GM18873 (cell line): Measurements from ENCODE around the gene FAM240B.

ENCODE experiments used
- ATAC-seq: cut with Tn5 transposase; IDR thresholded peaks from one replicate; pipeline ENCODE4 v1.9.1; 2021; ENCODE audit warnings: mild to moderate bottlenecking, moderate library complexity, moderate number of reproducible peaks; ENCODE audit not compliant: unreplicated experiment, low FRiP score

FAM240B gene

DNA sequence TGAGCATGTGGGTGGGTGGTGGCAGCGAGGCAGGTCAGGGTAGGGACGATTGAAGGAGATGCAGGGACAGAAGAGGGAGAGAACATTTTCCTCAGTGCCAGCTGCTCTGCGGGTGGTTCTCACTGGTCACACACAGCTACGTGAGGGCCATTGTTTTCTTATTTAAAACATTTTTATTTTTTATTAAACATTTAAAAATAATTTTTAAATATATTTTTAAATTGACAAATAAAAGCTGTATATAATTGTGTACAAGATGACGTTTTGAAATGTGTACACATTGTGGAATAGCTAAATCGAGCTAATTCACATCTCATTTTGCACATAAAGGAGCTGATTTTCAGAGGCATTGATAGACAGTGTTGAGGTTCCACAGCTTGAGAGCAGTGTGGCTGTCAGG, 14.0 kb downstream of the FAM240B start:
- ATAC-seq = no peak

DNA sequence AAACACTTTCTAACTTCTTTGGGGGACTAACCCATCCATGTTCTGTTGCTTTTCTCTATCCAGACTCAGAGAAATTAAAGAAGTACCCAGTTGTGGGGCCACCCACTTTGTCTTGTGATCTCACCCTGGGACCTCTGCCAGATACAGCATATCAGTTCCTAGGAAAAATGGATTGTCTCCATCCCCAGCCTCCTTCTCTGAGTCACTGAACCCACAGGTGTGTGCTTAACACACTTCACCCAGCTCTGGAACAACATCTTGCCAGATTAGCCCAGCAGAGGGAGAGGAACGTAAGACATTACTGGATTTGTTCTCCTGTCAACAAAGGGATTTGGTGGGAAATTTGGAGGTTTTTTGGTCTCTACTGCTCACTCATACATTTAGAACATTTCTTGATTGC, 19.2 kb downstream of the FAM240B start:
- ATAC-seq = no peak

DNA sequence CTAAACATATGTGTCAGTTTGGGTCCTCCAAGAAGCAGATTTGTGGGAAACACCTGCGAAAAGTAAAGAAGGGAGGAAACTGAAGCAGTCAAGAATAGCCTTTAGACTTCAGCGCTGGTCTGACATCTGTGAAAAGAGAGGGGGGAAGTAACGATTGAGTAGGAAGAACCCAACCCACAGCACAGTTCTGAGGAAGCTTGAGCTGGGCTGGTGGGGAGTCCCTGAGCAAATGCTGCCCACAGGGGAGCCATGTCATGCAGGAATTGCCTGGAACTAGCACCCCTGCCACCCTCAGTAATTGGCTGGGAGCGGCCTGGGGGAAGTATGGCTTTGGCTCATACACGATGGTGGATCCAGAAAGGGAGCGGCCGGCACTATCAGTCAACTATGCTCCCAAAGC, 20.6 kb downstream of the FAM240B start:
- ATAC-seq = no peak

DNA sequence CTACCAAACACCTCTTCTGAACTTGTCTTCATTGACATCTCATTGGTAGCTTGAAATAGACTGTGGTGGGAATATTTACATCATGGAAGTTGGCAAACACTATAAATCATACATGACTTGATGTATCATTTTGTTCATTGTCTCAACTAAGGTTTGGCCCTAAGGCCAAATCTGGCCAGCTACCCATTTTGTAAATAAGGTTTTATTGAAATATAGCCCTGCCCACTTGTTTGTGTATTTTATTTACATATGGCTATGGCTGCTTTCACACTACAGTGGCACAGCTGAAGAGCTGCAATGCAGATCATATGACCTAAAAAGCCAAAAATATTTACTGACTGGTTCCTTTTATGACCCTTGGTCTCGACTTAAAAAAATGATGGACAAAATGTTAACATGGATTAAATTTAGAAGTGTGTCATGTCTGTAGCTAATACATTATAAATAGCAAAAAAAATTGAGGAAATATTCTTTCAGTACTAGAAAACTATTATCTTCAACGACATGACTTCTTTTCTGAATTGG, 22.1 kb downstream of the FAM240B start:
- no peak for ATAC-seq

DNA sequence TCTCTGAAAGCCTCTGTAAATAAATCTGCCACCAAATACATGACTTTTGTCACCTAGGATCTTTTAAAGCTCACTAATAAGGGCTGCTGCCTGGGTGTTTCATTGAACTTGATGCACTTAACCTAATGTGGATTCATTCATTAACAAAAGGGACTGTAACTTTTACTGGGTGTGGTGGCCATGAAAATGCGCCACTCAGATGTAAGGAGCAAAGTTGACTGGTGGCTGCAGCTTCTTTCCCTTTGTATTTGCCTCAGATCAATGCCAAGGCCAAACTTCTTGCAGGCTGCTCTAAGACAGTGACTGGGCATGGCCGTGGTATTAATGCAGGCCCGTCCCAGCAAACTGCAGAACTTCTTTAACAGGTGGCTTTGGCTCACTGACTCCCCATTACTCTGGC, 22.9 kb downstream of the FAM240B start:
- ATAC-seq = no peak

DNA sequence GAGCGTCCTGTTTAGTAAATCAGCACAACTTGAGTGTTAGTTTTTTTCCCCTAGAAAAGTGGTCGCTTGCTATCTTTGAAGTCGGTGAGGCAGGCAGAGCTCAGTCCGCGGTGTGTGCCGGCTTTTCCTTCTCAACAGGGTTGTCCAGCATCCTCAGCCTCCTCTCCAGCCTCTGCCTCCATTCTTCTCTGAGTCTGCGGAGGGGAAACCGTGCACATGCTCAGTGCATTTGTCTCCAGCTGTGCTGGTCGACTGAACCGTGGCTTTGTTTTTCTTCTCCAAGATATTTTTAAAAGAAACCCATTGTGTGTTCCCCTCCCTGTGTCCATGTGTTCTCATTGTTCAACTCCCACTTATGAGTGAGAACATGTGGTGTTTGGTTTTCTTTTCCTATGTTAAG, 25.3 kb downstream of the FAM240B start:
- no peak for ATAC-seq

DNA sequence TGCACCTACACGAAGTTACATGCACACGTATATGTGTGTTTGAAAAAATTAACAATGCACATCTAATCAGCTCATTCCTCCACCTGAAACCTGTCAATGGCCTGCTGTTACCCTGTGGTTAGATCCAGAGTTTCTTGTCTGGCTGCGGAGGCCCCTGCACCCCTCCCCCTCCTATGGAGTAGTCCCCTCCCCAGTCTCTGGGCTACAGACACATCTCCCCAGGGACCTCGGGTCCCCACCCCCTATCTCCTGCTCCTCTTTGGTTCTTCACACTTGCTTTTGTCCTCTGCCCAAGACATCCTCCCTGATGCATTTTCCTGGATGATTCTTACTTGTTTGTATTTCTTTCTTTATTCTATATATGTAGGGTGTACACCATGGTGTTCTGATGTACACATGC, 27.2 kb downstream of the FAM240B start:
- ATAC-seq = no peak

DNA sequence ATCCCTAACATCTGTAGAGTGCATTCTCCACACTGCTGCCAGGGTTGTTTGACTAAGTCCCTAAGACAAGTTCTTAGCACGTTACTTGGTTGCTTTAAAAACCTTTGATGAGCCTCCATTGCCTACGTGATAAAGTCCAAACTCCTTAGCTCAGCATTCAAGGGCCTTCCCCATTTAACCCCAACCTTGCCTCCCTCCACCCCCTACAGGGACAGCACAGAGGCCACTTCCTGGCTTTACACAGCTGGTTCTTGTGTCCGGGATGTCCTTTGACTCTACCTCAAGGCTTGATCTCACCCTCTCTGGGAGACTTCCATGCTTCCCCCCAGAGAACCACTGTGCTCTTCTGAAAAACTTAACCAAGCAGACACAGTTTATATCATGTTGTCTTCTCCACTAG, 29.4 kb downstream of the FAM240B start:
- ATAC-seq = no peak

DNA sequence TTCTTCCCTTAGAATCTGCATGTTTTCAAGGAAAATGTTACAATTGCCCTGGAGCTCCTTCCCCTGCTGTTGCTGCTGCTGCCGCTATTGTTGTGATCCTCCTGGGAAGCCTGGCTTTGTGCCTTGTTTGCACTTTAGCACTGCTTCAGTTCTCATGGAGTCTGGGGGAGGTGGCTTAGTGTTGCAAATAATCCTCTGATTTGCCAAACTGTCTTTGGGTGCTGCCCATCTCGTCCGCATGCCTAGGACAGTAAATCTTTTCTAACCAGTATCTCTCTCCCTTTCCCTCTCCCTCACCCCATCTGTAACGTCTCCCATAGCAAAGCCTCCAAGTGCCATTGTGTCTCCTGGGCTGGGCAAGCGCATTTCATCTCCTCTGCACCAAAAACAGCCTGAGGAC, 30.3 kb downstream of the FAM240B start:
- ATAC-seq = no peak

DNA sequence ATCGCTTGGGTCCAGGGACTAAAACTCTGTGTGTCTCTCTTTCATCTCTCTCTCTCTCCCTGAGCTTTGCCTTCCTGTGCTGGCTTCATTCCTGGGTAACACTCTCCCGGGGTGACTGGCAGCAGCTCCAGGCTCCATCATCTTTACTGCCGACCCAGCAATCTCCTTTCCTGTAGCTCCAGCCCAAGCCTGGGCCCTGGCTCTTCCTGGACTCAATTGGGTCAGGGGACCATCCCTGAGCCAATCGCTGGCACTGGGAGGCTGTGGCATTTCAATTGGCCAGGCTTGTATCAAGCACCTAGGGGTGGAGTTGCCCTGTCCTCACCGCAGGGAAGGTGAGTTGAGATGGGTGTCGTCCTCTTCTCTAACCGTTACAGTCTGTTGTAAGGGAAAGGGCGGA, 31.9 kb downstream of the FAM240B start:
- ATAC-seq = no peak

DNA sequence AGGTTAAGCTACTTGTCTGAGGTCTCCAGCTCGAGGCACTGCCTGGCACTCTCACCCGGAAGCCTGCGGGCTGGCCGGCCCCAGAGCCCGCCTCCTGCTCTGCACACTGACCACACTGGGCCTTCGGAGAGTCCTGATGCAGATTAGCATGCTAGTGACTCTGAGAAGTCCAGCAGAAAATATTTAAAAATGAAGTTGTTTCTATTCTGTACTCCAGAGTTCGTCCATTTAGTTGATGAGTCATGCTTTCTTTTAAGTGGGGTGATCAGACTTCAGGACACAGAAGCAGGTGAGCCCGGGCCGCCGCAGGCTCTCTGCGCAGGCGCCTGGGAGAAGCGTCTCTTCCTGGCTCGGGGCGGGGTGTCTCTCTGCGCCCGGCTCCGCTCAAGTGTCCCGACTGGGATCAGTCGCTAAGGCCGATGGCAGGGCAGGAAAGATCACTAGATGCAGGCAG, 32.5 kb downstream of the FAM240B start:
- ATAC-seq = no peak

DNA sequence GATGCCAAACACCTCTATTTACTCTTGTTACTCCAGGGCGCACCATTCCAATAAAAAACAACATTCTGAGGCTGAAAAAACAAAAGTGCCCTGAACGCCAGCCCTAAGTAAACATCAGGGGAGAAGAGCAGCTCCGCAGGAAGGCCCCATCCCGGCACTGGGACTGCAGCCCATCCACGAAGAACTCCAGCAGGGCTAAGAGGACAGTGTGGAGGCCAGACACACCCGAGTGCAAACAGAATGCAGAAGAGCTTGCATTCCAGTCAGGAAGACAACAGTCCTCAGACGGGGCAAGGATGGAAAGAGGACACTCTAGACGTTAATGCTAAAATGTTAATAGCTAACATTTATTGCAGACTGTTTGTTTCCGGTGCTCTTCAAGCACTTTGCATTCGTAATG, 33.0 kb downstream of the FAM240B start:
- ATAC-seq = no peak

DNA sequence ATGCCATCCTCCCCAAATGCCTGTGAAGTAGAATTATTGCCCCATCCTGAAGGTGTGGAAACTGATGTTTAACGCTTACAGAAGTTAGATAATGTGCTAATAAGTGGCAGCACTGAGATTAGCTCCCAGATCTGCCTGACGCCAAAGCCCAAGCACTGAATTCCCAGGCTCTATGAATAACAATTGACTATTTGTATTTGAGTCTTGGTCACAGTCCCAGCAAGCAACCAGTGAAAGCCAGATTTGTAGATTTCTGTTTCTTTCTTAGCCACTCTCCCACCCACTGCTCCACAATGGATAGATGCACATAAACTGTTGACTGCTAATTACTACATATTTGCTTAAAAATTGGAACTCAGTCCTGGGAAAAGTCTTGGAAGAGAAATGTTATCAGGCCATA, 34.4 kb downstream of the FAM240B start:
- ATAC-seq = no peak

DNA sequence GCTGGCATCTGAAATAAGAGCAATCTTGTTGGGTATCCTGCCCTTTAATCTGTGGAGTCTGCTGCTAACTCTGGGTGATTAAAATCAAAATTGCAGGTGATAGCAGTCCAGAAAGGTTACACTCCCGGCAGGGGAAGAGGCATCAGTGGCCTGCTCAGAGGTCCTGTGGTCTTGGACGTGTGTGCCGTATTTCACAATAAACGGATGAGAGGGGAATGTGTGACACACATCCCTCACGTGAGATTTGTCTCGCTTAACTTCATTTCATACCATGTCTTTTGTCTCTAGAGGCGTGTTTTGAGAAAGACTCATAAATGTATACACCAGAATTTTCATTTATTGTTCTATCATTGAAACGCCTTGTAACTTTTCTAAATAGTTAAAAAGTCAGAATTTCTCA, 36.6 kb downstream of the FAM240B start:
- ATAC-seq = no peak

DNA sequence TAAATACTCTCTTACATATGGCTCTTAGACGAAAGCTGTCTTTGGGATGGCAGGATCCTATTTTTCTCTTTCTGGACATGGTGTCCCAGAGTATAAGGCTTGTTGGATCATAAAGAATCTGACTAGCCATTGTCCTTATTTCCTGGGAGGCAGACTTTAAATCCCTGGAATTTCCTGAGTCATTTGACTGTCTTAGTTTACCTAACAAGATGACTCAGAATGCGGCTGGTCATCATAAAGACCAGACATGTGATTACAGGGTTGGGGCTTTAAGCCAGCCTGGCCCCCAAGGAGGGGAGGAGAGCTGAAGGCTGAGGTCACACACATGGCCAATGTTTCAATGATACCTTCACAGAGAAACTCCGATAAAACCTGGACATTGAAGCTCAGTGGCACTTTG, 37.2 kb downstream of the FAM240B start:
- ATAC-seq = no peak

DNA sequence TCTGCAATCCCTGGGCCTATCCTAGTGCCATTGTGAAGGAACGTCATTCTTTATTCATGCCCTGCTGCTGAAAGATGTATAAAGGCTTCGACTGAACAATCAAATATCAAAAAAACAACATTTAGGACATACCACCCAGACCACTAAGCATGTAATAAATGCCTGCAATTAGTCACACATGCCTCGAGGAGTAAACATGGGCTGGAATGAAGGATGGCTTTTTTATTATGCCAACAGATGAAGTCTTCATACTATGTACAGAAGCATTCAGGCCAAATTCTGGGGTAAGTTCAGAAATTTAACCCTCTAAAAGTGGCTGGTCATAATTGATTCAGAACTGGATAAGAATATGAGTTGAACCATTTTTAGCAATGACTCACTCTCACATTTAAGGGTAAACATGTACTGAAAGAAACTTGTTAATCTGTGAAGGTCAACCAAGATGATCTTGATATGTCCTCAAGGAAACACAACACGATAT, 38.1 kb downstream of the FAM240B start:
- no peak for ATAC-seq

DNA sequence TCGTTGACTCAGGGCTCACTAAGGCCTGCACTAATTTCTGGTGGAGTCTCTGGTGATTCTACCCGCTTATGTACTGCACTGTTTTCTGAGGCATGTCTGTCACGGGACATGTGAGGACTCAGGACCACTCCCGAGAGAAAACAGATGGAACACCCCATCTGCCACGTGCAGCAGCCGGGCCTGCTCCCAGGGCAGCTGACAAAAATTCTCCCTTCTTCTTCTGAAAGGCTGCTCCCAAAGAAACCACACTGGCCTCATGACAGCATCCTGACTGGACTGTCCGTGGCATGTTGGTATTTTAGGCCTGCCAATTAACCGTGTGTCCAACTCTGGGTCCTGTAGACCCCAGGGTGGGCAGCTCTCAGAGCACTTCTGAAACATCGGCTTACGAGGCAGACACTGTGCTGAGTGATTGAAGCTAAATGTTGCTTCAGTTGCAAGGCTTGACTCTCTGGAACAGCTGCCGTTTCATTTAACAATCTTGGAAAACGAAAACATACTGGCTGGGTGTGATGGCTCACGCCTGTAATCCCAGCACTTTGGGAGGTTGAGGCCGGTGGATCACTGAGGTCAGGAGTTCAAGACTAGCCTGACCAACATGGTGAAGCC, 39.0 kb downstream of the FAM240B start:
- ATAC-seq = no peak

DNA sequence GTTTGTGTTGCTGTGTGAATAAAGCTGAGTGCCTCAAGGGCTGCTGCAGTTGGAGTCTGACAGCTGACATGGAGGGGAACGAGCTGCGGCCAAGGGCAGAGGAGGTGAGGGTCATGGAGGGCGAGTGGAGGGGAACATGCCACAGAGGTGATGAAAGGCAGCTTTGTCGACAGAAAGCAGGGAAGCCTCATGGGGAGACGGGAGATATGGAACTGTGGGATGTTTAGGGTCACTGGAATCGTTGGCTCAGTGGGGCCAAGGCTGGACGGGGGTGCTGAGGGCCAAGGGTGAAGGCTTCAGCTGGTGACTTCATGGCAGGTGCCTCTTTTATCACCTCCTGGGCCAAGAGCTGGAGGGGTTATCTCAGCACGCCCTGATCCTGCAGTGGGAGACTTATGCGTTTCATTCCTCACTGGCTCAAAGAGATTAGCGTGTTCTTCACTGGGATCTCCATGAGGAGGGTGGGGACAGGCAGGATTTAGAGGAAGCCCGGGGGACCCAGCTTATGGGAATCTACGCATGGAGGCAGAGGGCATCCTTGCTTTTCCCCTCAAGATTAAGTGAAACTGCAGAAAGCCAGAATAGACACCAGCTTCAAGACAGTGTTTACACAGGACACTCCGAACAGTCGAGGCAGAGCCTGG, 42.2 kb downstream of the FAM240B start:
- no peak for ATAC-seq

DNA sequence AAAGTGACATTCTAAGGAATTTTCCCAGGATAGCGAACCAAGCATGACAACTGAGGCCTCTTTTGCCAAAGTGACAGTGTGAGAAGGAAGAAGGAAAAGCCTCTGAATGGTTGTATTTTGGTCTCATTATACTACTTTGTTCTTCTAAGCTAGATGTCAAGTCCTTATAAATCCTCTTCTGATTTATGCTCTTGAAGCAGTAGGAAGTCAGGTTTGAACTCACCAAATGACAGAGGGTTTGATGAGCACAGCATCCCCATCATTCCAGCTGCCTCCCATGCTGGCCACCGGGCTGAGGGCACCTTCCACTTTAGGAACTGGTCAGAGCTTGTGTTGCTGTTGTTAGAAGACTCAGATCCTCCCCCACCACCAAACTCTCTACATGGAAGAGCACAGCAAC, 44.1 kb downstream of the FAM240B start:
- ATAC-seq = no peak

DNA sequence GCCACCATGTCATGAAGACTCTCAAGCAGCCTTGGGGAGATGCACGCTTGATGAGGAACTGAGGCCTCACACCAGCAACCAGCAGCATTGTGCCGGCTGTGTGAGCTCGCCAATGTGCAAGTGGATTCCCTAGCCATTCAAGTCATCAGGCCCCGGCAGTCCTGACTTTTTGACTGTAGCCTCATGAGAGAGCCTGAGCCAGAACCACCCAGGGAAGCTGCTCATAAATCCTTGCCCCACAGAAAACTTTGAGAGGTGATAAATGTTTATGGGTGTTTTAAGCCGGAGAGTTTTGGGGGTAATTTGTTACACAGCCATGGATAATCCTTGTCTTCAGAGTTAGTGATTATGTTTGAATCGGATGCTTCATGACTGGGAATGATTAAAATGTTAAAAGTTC, 44.7 kb downstream of the FAM240B start:
- no peak for ATAC-seq

DNA sequence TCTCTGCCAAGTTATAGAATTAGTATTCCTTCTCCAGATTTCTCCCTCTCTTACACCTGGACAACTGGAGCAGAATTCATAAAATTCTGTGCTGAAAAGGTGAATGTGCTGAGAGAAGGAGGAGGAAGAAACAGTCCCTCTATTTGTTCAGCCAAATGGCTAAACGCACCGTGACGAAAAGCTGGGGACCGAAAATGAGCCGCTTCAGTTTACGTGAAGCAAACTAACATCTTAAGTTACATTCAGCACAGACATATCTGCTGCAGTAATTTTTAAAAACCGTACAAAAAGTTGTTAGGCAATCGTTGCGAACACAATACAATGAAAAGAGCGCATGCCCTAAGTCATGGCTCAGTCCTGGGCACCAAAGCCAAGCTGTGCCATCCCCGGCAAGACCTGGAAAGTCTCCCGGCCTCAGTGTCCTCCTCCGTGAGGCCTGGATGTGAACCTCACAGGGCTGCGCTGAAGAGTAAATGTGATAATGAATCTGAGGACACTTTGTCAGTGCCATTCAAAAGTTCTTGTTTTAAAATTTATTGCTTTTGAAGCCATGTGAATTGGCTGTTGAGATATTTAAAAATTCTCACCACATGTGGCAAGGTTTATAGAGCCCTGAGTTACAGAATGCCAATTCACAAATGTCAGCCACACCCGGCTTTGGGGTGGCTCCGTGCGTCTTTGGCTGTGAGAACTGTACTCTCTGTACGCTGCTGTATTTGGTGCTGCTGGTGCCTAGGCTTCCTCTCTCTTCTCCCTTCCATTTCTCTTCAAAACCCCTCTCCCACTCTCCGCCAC, 46.3 kb downstream of the FAM240B start:
- ATAC-seq = no peak
